H1 (cell line): ENCODE data around the gene NBEA. TPM values are rescaled to one million over a fixed set of nuclear protein-coding genes. Genes with fewer than 3 reads are reported as not detected.

ENCODE experiments used
- EP300 ChIP-seq, 2 experiments: IDR thresholded peaks; 1 replicate in 1 of 2; 2 replicates in 1 of 2; pipeline ENCODE4 v1.6.1; 2011 to 2012; ENCODE audit warnings: low read depth in 2 of 2, low read length in 2 of 2, mild to moderate bottlenecking in 2 of 2, borderline replicate concordance in 1 of 2, inconsistent platforms in 1 of 2, moderate library complexity in 1 of 2
- EZH2 ChIP-seq: fragments of 200-600 bp; sonication (generic); IDR thresholded peaks from 2 replicates; pipeline ENCODE4 v1.7.1; 2012; ENCODE audit warnings: low read depth, mild to moderate bottlenecking, moderate library complexity, low read length, inconsistent platforms; ENCODE audit not compliant: severe bottlenecking
- MAFK ChIP-seq: IDR thresholded peaks from 2 replicates; pipeline ENCODE4 v1.6.1; 2012; ENCODE audit warnings: low read depth, mild to moderate bottlenecking, improper control_type of control experiment, low read length
- NANOG ChIP-seq: IDR thresholded peaks from 2 replicates; pipeline ENCODE4 v1.6.1; 2011; ENCODE audit warnings: low read length, low read depth, mild to moderate bottlenecking, inconsistent platforms; ENCODE audit not compliant: insufficient read depth, poor library complexity, severe bottlenecking
- RAD21 ChIP-seq, 2 experiments: IDR thresholded peaks in 1 of 2; conservative IDR thresholded peaks in 1 of 2; 2 replicates each; pipeline ENCODE4 v1.6.1; 2011; ENCODE audit warnings: low read depth in 2 of 2, low read length in 2 of 2, improper control_type of control experiment in 1 of 2, inconsistent platforms in 1 of 2, mild to moderate bottlenecking in 1 of 2, moderate library complexity in 1 of 2
- SIN3A ChIP-seq, 2 experiments: IDR thresholded peaks in 1 of 2; conservative IDR thresholded peaks in 1 of 2; 2 replicates each; pipeline ENCODE4 v1.6.1; 2011 to 2012; ENCODE audit warnings: low read length in 2 of 2, improper control_type of control experiment in 1 of 2, low read depth in 1 of 2, mild to moderate bottlenecking in 1 of 2
- SIRT6 ChIP-seq: IDR thresholded peaks from one replicate; pipeline ENCODE4 v1.7.1; 2012; ENCODE audit warnings: low read length, inconsistent platforms
- polyA plus RNA-seq, 7 experiments: library from polyadenylated mRNA; depleted of rRNA in 3 of 7; stranded (reverse) in 5 of 7; unstranded in 2 of 7; fragments of >200 nt in 5 of 7; fragments of 200-250 nt in 2 of 7; gene quantifications; 1 replicate in 5 of 7; 2 replicates in 1 of 7; 4 replicates in 1 of 7; pipeline versions ENCODE4 v1.2.1 to v1.2.3, GENCODE V29; 2011 to 2013; ENCODE audit warnings: missing spikeins in 2 of 7, mixed read lengths in 2 of 7
- total RNA-seq: library from RNA; stranded (reverse); fragmentation: NEBNext Ultra II Directional; extraction: Animal tissue kit (Norgen Biotek cat#: 25700); gene quantifications from 2 replicates; pipeline ENCODE4 v1.2.1, GENCODE V29; 2021
- TF ChIP-seq, protein P1 (sequence below): IDR thresholded peaks from 2 replicates; pipeline ENCODE4 v1.6.1; 2012; ENCODE audit warnings: inconsistent platforms

Gene NBEA
- total and polyA plus RNA-seq, 2 of the 8 experiments (the other 6 are each of a cell fraction or from before 2014, with no cell fraction given): 14.2 to 21.5 TPM

DNA sequence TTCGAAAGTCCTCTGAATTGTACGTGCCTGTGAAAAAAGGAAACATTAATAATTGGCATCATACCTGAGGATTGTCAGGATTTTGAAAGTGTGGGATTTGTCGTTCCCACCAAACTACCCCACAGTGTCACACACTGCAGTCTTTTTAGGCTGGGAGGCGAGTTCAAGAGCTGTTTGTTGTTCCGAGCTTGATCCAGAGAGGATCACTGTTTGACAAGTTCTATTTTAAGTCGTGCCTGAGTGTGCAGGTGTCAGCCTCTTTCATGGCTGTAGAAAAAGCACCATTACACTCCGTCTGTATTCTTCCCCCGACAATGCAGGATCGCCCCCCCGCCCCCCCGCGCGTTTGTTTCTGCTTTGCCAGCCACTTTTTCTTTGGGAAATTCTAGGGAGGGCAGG lies 635 bp upstream of the NBEA start (continued):
- TF ChIP-seq EZH2: no peak
- no peak for TF ChIP-seq SIRT6
- no peak for TF ChIP-seq NANOG
- TF ChIP-seq, protein P1, sequence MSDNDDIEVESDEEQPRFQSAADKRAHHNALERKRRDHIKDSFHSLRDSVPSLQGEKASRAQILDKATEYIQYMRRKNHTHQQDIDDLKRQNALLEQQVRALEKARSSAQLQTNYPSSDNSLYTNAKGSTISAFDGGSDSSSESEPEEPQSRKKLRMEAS: no peak
- TF ChIP-seq EP300 (IDR thresholded peaks at IDR 0.05; ENCODE audit: borderline replicate concordance in 1 of 2, low read depth in 2 of 2, low read length in 2 of 2): no peak
- no peak for TF ChIP-seq SIN3A (conservative IDR thresholded peaks at IDR 0.05 in 1 of 2, IDR thresholded peaks at IDR 0.05 in 1 of 2; ENCODE audit: low read depth in 1 of 2, low read length in 2 of 2)
- no peak for TF ChIP-seq MAFK
- no peak for TF ChIP-seq RAD21 (IDR thresholded peaks at IDR 0.05 in 1 of 2, conservative IDR thresholded peaks at IDR 0.05 in 1 of 2; ENCODE audit: low read depth in 2 of 2, low read length in 2 of 2)
